ENCODE measurements around the gene RFK.

RFK gene

GRCh38 chr9:76399856-76400255, 5.6 kb upstream of the RFK start:
- DNase-seq (ENCODE audit: low read depth): no peak
- TF ChIP-seq, protein P1, sequence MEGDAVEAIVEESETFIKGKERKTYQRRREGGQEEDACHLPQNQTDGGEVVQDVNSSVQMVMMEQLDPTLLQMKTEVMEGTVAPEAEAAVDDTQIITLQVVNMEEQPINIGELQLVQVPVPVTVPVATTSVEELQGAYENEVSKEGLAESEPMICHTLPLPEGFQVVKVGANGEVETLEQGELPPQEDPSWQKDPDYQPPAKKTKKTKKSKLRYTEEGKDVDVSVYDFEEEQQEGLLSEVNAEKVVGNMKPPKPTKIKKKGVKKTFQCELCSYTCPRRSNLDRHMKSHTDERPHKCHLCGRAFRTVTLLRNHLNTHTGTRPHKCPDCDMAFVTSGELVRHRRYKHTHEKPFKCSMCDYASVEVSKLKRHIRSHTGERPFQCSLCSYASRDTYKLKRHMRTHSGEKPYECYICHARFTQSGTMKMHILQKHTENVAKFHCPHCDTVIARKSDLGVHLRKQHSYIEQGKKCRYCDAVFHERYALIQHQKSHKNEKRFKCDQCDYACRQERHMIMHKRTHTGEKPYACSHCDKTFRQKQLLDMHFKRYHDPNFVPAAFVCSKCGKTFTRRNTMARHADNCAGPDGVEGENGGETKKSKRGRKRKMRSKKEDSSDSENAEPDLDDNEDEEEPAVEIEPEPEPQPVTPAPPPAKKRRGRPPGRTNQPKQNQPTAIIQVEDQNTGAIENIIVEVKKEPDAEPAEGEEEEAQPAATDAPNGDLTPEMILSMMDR (conservative IDR thresholded peaks at IDR 0.05; ENCODE audit: low read depth, low read length): no peak
- H3K4me3 ChIP-seq (ENCODE audit: low read depth, low read length): no peak overlapping the region

DNA sequence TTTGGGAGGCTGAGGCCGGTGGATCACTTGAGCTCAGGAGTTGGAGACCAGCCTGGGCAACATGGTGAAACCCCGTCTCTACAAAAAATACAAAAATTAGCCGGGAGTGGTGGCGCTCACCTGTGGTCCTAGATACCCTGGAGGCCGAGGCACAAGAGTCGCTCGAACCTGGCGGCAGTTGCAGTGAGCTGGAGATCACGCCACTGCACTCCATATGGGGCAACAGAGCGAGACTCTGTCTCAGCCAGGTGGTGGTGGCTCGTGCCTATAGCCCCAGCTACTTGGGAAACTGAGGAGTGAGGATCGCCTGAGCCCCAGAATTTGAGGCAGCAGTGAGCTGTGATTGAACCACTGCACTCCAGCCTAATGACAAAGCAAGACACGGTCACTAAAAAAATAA, 2.4 kb upstream of the RFK start:
- H3K4me3 ChIP-seq (ENCODE audit: low read depth, low read length): no peak overlapping the region
- TF ChIP-seq, protein P1 (conservative IDR thresholded peaks at IDR 0.05; ENCODE audit: low read depth, low read length): no peak
- DNase-seq (ENCODE audit: low read depth): no peak

- DNase-seq (ENCODE audit: low read depth): no peak
- TF ChIP-seq, protein P1 (conservative IDR thresholded peaks at IDR 0.05; ENCODE audit: low read depth, low read length): no peak
- H3K4me3 ChIP-seq (ENCODE audit: low read depth, low read length): no peak overlapping the region
These were observed 1.9 kb upstream of the RFK start for GRCh38 chr9:76396144-76396543.

- no peak overlapping the region for H3K4me3 ChIP-seq (ENCODE audit: low read depth, low read length)
- TF ChIP-seq, protein P1 (conservative IDR thresholded peaks at IDR 0.05; ENCODE audit: low read depth, low read length): no peak
- no peak for DNase-seq (ENCODE audit: low read depth)
These were observed 1.2 kb upstream of the RFK start for GRCh38 chr9:76395381-76395780.

GRCh38 chr9:76394960-76395252, 680 bp upstream of the RFK start:
- TF ChIP-seq, protein P1 (conservative IDR thresholded peaks at IDR 0.05; ENCODE audit: low read depth, low read length): no peak
- no peak for DNase-seq (ENCODE audit: low read depth)
- peak overlapping the region; percentile 83 for H3K4me3 ChIP-seq (ENCODE audit: low read depth, low read length)

GRCh38 chr9:76390656-76391055, 3.6 kb downstream of the RFK start:
- DNase-seq (ENCODE audit: low read depth): no peak
- no peak overlapping the region for H3K4me3 ChIP-seq (ENCODE audit: low read depth, low read length)
- TF ChIP-seq, protein P1 (conservative IDR thresholded peaks at IDR 0.05; ENCODE audit: low read depth, low read length): no peak

GRCh38 chr9:76379494-76379893, 14.7 kb downstream of the RFK start:
- no peak overlapping the region for H3K4me3 ChIP-seq (ENCODE audit: low read depth, low read length)
- TF ChIP-seq, protein P1 (conservative IDR thresholded peaks at IDR 0.05; ENCODE audit: low read depth, low read length): no peak
- peak; percentile 46 for DNase-seq (ENCODE audit: low read depth)
